ENCODE results near the gene AMOT. TPM values are rescaled to one million over a fixed set of nuclear protein-coding genes. Genes with fewer than 3 reads are reported as not detected.

Gene AMOT
- total RNA-seq, 4 donors from 2014 or later: 3.2 to 14.8 (median 8.3) TPM

GRCh38 chrX:112830540-112830939 is 10.1 kb downstream of the AMOT start:
- DNase-seq (ENCODE audit: low spot score) (no peak), ATAC-seq (ENCODE audit: low FRiP score) (no peak)
- TF ChIP-seq CTCF (IDR thresholded peaks at IDR 0.05): no peak

GRCh38 chrX:112827292-112827903 is 13.2 kb downstream of the AMOT start:
- no peak for TF ChIP-seq CTCF (IDR thresholded peaks at IDR 0.05)
- DNase-seq (ENCODE audit: low spot score): no peak
- no peak for ATAC-seq (ENCODE audit: low FRiP score)

GRCh38 chrX:112826023-112826422 is 14.6 kb downstream of the AMOT start:
- DNase-seq (ENCODE audit: low spot score): no peak
- TF ChIP-seq CTCF (IDR thresholded peaks at IDR 0.05): no peak

GRCh38 chrX:112822892-112823291 is 17.7 kb downstream of the AMOT start:
- DNase-seq (ENCODE audit: low spot score) (no peak), ATAC-seq (ENCODE audit: low FRiP score) (no peak)
- TF ChIP-seq CTCF (IDR thresholded peaks at IDR 0.05): no peak

More at GRCh38 chrX:112826023-112826422, 14.6 kb downstream of the AMOT start:
- ATAC-seq (ENCODE audit: low FRiP score): no peak

GRCh38 chrX:112820364-112821268 is 20.0 kb downstream of the AMOT start:
- no peak for ATAC-seq (ENCODE audit: low FRiP score)
- DNase-seq (ENCODE audit: low spot score): no peak
- TF ChIP-seq CTCF (IDR thresholded peaks at IDR 0.05): no peak

GRCh38 chrX:112819813-112820212 is 20.8 kb downstream of the AMOT start:
- no peak for TF ChIP-seq CTCF (IDR thresholded peaks at IDR 0.05)
- DNase-seq (ENCODE audit: low spot score): no peak
- no peak for ATAC-seq (ENCODE audit: low FRiP score)

All from omental fat pad (tissue), 4 donors.